ENCODE results near the gene MAPKAP1.
A peak's percentile ranks its signal among the peaks of the same experiment; 100 is the strongest.

MAPKAP1 gene

GRCh38 chr9:125427556-125427955 lies 279.5 kb downstream of the MAPKAP1 start:
- DNase-seq, result no peak

- no peak for DNase-seq
These were observed 280.1 kb downstream of the MAPKAP1 start for GRCh38 chr9:125426926-125427325.

DNA sequence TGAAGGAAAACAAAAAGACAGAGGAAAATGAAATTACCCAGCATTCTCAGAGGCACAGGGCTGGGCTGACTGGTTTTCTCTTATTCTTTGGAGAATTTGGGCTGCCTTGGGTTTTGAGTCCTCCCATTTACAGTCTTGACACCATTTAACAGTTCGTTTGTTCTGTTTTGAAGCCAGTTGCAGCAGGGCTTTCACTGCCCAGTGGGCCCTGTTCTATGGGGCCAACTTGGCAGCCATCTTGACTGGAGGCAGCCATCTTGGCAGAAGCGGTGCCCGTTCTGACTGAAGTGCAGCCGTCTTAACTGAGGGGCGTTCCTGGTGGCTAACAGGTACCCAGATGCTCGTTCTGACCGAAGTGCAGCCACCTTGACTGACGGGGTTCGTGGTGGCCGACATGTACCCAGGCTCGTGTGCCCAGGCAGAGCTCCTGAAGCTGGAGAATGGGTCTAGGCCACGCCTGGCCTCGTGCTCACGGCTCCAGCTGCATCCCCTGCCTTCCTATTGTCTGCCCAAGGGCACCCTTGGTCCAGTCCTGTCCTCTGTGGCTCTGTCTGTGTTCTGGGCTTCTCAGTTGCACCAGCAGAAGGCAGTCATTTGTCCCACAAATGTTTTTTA lies 281.0 kb downstream of the MAPKAP1 start:
- DNase-seq, result no peak

- no peak for DNase-seq
These were observed 281.7 kb downstream of the MAPKAP1 start for GRCh38 chr9:125425170-125425897.

- no peak for DNase-seq
These were observed 283.0 kb downstream of the MAPKAP1 start for GRCh38 chr9:125423964-125424363.

- DNase-seq, result no peak
These were observed 284.2 kb downstream of the MAPKAP1 start for GRCh38 chr9:125422853-125423252.

DNA sequence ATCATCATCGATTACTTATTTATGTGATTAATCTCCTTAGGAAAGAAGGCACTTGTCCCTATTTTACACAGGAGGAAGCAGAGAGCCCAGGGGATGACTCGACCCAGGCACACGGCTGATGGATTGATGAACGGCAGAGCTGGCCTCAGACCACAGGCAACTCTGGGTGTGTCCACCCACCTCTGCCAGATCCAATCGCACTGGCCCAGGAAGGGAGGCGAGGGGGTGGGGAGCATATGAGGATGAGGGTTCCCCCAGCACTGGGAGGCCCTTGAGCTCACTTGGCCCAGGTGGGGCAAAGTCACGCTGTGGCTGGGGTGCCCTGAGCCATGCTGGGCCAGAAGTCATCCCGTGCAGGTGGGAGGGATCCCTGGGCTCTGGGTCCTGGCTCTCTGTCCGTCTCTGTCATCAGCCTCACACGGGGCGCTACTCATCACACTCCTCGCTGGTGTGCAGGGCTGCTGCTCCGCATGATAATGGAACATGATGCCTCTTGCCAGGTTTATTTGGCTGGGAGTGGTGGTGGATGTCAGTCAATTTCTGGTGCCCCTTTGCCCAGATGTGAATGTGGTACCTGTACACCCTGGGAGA lies 285.3 kb downstream of the MAPKAP1 start:
- DNase-seq, result no peak

DNA sequence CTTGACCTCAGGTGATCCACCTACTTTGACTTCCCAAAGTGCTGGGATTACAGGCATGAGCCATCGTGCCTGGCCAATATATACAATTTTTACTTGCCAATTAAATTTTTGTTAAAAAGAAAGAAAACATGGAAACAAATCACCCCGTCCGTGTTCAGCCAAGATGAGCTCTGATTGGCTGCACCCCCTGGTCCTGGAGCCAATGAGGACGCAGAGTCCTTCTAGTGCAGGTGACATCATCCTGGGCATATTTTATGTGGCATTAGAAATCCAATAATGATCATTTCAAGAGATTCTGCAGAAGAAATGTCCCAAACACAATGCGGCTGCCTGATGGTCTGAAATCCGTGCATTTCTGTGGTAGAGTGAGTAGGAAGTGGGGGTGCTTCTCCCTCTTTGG lies 285.8 kb downstream of the MAPKAP1 start:
- no peak for DNase-seq

GRCh38 chr9:125418404-125418803 lies 288.6 kb downstream of the MAPKAP1 start:
- no peak for DNase-seq

DNA sequence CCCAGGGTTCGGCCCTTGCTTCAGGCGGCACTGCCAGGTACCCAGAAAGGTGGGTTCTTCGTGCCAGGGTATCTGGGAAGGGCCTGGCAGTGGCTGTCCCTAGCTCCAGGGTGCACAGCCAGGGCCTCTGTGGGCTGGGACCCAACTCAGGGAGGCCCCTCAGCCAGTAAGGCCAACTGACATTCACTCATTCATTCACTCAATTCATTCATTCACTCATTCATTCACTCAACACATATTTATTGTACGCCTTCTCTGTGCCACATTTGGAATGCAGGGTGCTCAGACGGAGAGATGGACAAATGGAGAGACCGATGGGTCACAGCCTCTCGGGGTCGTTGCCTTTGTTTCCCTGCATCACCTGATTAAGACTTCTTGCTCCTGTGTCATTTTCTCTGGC lies 290.5 kb downstream of the MAPKAP1 start:
- no peak for DNase-seq

- DNase-seq, result no peak
These were observed 291.2 kb downstream of the MAPKAP1 start for GRCh38 chr9:125415583-125416460.

- no peak for DNase-seq
These were observed 293.4 kb downstream of the MAPKAP1 start for GRCh38 chr9:125413579-125413978.

GRCh38 chr9:125412166-125412565 lies 294.8 kb downstream of the MAPKAP1 start:
- no peak for DNase-seq

DNA sequence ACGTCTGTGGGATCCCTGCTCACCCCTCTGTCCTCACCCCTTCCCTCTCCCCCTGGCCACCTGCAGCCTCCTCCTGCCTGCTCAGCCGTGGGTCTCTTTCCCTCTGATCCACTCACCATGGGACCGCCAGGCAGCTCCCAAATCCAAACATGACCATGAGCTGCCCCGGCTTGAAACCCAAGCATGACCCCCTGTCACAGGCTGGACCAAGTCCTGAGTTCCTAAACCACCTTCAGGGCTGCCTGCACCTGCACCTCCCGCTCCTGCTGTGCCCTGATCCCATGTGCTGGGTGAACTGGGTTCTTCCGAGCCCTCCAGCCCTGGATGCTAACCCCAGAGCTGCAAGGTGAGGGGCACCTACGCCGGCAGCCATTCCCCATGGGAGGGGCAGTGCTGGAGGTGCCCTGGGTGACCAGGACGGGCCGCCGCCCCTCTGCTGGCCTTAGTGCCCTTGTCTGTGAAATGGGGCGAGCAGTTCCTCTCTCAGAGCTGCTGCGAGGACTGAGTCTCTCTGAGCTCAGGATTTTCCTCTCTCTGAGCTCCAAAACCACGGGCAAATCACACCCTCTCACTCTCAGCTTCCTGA lies 295.7 kb downstream of the MAPKAP1 start:
- DNase-seq, result no peak

GRCh38 chr9:125410522-125410894 lies 296.5 kb downstream of the MAPKAP1 start:
- DNase-seq, result no peak

DNA sequence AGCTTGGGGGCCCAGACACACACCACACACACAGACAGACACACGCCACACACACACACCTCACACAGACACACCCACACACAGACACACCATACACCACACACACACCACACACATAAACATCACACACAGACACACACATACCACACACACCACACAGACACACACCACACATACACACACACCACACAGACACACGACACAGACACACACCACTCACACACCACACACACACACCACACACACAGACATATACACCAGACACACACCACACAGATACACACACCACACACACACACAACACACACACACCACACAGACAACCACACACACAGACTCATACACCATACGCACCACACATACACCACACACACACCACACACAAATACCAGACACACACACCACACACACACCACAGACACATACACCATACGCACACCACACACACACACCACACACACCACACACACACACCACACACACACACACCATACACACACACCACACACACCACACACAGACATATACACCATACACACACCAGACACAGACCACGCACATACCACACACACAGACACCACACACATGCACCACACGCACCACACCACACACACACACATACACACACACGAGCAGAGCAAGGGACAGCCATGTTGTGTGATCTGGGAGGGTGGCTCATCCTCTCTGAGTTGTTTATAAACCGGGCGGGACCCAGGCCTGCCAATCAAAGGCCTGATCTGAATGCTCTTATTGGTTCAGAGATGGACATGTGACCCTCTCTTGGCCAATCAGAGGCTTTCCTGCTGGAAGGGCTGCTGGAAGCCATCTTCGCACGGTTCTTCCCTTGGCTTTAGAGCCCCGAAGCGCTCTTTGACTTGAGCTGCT lies 297.1 kb downstream of the MAPKAP1 start:
- peak; percentile 72 to 73 for DNase-seq

- DNase-seq, result peak in 1 of 2 experiments; percentile 26
These were observed 297.8 kb downstream of the MAPKAP1 start for GRCh38 chr9:125409217-125409636.

- peak; percentile 51 to 72 for DNase-seq
These were observed 298.8 kb downstream of the MAPKAP1 start for GRCh38 chr9:125407974-125408900.

DNA sequence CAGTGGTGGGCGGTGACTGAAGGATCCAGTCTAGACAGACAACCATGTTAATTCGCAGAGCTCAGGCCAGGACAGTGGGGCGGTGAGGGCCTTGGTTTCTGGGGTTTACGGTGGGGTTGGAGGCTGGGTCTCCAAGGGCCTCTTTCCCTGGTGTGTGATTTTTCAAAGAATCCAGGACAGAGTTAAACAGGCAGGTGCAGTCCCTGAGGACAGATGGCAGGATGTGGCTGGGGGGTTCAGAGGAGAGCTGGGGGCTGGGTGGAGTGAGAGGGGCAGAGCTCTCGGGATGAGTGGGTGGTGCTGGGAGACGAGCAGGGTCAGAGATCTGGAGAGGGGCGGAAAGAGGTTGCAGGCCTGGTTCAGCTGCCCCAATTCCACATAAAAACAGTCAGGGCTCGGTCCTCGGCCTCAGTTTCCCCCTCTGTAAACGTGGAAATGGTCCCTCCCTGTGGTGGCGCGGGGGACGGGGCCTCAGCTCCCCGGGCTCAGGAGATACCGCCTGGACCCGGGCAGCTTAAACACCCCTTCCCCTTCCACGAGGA lies 299.5 kb downstream of the MAPKAP1 start:
- no peak for DNase-seq

DNA sequence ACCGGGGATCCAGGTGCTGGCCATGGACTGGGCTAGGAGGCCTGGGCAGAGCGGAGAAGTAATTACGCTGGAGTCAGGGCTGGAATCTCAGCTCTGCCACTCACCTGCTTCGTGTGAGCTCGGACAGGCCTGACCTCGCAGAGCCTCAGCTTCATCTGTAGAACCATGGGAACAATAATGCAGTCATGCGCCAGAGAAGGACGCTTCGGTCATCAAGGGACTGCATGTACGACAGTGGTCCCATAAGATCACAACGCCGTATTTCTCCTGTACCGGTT lies 300.3 kb downstream of the MAPKAP1 start:
- DNase-seq, result no peak
